Neural cell (in vitro differentiated cells): Measurements from ENCODE around the gene CBL. TPM values are rescaled to one million over a fixed set of nuclear protein-coding genes. Genes with fewer than 3 reads are reported as not detected.

Experiments
- H2AFZ ChIP-seq: fragments of 200-600, 300-800 bp; sonication (generic), shearing (Covaris generic); 2 replicates; pipeline ENCODE4 v1.6.0; 2014; ENCODE audit warnings: low read depth, mild to moderate bottlenecking, antibody characterized with exemption, low read length, moderate library complexity
- H3F3A ChIP-seq: fragments of 200-600 bp; shearing (Covaris generic); 2 replicates; pipeline ENCODE4 v1.6.1; 2016; ENCODE audit warnings: mild to moderate bottlenecking, moderate library complexity, mixed read lengths, antibody characterized with exemption, low read length; ENCODE audit not compliant: insufficient read depth, poor library complexity, severe bottlenecking
- H3K27ac ChIP-seq: fragments of 200-600, 300-800 bp; sonication (generic), shearing (Covaris generic); 2 replicates; pipeline ENCODE4 v1.5.1; 2014; ENCODE audit warnings: mild to moderate bottlenecking, low read length, moderate library complexity
- H3K27me3 ChIP-seq: fragments of 300-800, 200-600 bp; sonication (generic), shearing (Covaris generic); 2 replicates; pipeline ENCODE4 v1.6.0; 2014; ENCODE audit warnings: mild to moderate bottlenecking, low read depth, low read length, moderate library complexity; ENCODE audit not compliant: insufficient read depth
- H3K36me3 ChIP-seq: fragments of 300-800, 200-600 bp; sonication (generic), shearing (Covaris generic); 2 replicates; pipeline ENCODE4 v1.5.1; 2014; ENCODE audit warnings: mild to moderate bottlenecking, antibody characterized with exemption, low read length, moderate library complexity; ENCODE audit not compliant: insufficient read depth
- H3K4me2 ChIP-seq: fragments of 300-800, 200-600 bp; sonication (generic), shearing (Covaris generic); 2 replicates; pipeline ENCODE4 v1.6.0; 2014; ENCODE audit warnings: mild to moderate bottlenecking, low read length
- H3K4me3 ChIP-seq: fragments of 300-800, 200-600 bp; sonication (generic), shearing (Covaris generic); 2 replicates; pipeline ENCODE4 v1.5.1; 2014; ENCODE audit warnings: mild to moderate bottlenecking, low read length, moderate library complexity
- H3K79me2 ChIP-seq: fragments of 200-600 bp; shearing (Covaris generic); replicated peaks from 2 replicates; pipeline ENCODE4 v1.6.0; 2014; ENCODE audit warnings: mild to moderate bottlenecking, low read length, moderate library complexity; ENCODE audit not compliant: insufficient read depth
- H3K9ac ChIP-seq: fragments of 300-800, 200-600 bp; sonication (generic), shearing (Covaris generic); 2 replicates; pipeline ENCODE4 v1.6.1; 2016; ENCODE audit warnings: mild to moderate bottlenecking, low read length, mixed read lengths
- H3K9me2 ChIP-seq: fragments of 200-600 bp; shearing (Covaris generic); 2 replicates; pipeline ENCODE4 v1.6.1; 2016; ENCODE audit warnings: mild to moderate bottlenecking, low read length, mixed read lengths; ENCODE audit not compliant: insufficient read depth
- H3K9me3 ChIP-seq: fragments of 200-600, 300-800 bp; sonication (generic), shearing (Covaris generic); 2 replicates; pipeline ENCODE4 v1.6.1; 2016; ENCODE audit warnings: mild to moderate bottlenecking, mixed run types, low read length, moderate library complexity, mixed read lengths
- H4K20me1 ChIP-seq: fragments of 200-600 bp; shearing (Covaris generic); 2 replicates; pipeline ENCODE4 v1.6.1; 2016; ENCODE audit warnings: mild to moderate bottlenecking, mixed run types; ENCODE audit not compliant: insufficient read depth
- CTCF ChIP-seq: fragments of 450-650 bp; IDR thresholded peaks from 2 replicates; pipeline ENCODE4 v1.5.1; 2014; ENCODE audit warnings: antibody characterized with exemption, mild to moderate bottlenecking, moderate library complexity; ENCODE audit not compliant: poor library complexity, severe bottlenecking
- EP300 ChIP-seq: fragments of 450-650 bp; conservative IDR thresholded peaks from 2 replicates; pipeline ENCODE4 v1.6.1; 2014; ENCODE audit warnings: antibody characterized with exemption, mild to moderate bottlenecking, moderate library complexity; ENCODE audit not compliant: poor library complexity, severe bottlenecking
- EZH2 ChIP-seq: fragments of 200-600, 300-800 bp; shearing (Covaris generic), sonication (generic); IDR thresholded peaks from 2 replicates; pipeline ENCODE4 v1.6.1; 2014; ENCODE audit warnings: antibody characterized with exemption, low read length, borderline replicate concordance, mild to moderate bottlenecking; ENCODE audit not compliant: insufficient read depth, poor library complexity, severe bottlenecking
- MXI1 ChIP-seq: fragments of 450-650 bp; conservative IDR thresholded peaks from 2 replicates; pipeline ENCODE4 v1.6.1; 2014; ENCODE audit warnings: antibody characterized with exemption, mild to moderate bottlenecking; ENCODE audit not compliant: poor library complexity, severe bottlenecking
- POLR2AphosphoS5 ChIP-seq: IDR thresholded peaks from 2 replicates; pipeline ENCODE4 v1.6.1; 2012
- RAD21 ChIP-seq: fragments of 450-650 bp; conservative IDR thresholded peaks from 2 replicates; pipeline ENCODE4 v1.6.1; 2014; ENCODE audit warnings: antibody characterized with exemption, mild to moderate bottlenecking, moderate library complexity
- REST ChIP-seq: IDR thresholded peaks from 2 replicates; pipeline ENCODE4 v1.6.1; 2012; ENCODE audit warnings: borderline replicate concordance
- SMC3 ChIP-seq: fragments of 450-650 bp; conservative IDR thresholded peaks from 2 replicates; pipeline ENCODE4 v1.6.1; 2014; ENCODE audit warnings: antibody characterized with exemption, mild to moderate bottlenecking, moderate library complexity; ENCODE audit not compliant: poor library complexity
- TAF1 ChIP-seq: IDR thresholded peaks from 2 replicates; pipeline ENCODE4 v1.6.1; 2012; ENCODE audit warnings: low read depth
- polyA plus RNA-seq: library from polyadenylated mRNA; depleted of rRNA; stranded (reverse); fragments of >200 nt; gene quantifications from 2 replicates; pipeline ENCODE4 v1.2.3, GENCODE V29; 2014

The CBL gene
- polyA plus RNA-seq, 1 donor from 2014 or later: 10.5 TPM

- H3K9me3 ChIP-seq: no peaks in the 10 kb centered on the region
- no peaks in the 10 kb centered on the region for H3F3A ChIP-seq
- no peak overlapping the region for H3K9ac ChIP-seq
- TF ChIP-seq EP300: no peak
- no peak for TF ChIP-seq SMC3
- no peak for TF ChIP-seq RAD21
- no peak for TF ChIP-seq TAF1
- no peak for TF ChIP-seq POLR2AphosphoS5
- TF ChIP-seq REST: no peak
- no peak for TF ChIP-seq EZH2
- TF ChIP-seq CTCF: no peak
- H3K27ac ChIP-seq: no peak overlapping the region
- H3K9me2 ChIP-seq: no peaks in the 10 kb centered on the region
- no peaks in the 10 kb centered on the region for H3K79me2 ChIP-seq
- no peaks in the 10 kb centered on the region for H3K27me3 ChIP-seq
- H4K20me1 ChIP-seq: no peaks in the 10 kb centered on the region
- no peak overlapping the region for H3K4me3 ChIP-seq
- no peak overlapping the region for H2AFZ ChIP-seq
- H3K36me3 ChIP-seq: no peaks in the 10 kb centered on the region
- H3K4me2 ChIP-seq: no peak overlapping the region
Observed at GRCh38 chr11:119262668-119263351, 56.7 kb downstream of the CBL start.

GRCh38 chr11:119263352-119263940, 57.3 kb downstream of the CBL start:
- no peak overlapping the region for H3K9ac ChIP-seq
- no peaks in the 10 kb centered on the region for H4K20me1 ChIP-seq
- H2AFZ ChIP-seq: no peak overlapping the region
- no peaks in the 10 kb centered on the region for H3K9me2 ChIP-seq
- H3K27ac ChIP-seq: no peak overlapping the region
- no peaks in the 10 kb centered on the region for H3K9me3 ChIP-seq
- H3K4me3 ChIP-seq: no peak overlapping the region
- no peak overlapping the region for H3K4me2 ChIP-seq
- no peaks in the 10 kb centered on the region for H3K36me3 ChIP-seq
- TF ChIP-seq TAF1 (no peak), CTCF (no peak), POLR2AphosphoS5 (no peak), REST (no peak), SMC3 (no peak), EP300 (no peak), MXI1 (no peak), RAD21 (no peak)
- H3K27me3 ChIP-seq: no peaks in the 10 kb centered on the region
- no peaks in the 10 kb centered on the region for H3F3A ChIP-seq
- H3K79me2 ChIP-seq: no peaks in the 10 kb centered on the region
